ENCODE measurements around the gene JPH4.

- no peak for TF ChIP-seq CTCF (conservative IDR thresholded peaks at IDR 0.05 in 1 of 2, IDR thresholded peaks at IDR 0.05 in 1 of 2; ENCODE audit: low read depth in 1 of 2, low read length in 2 of 2)
- TF ChIP-seq EZH2 (IDR thresholded peaks at IDR 0.05; ENCODE audit: low read length, missing control alignments): peak; percentile 34
Observed at GRCh38 chr14:23569443-23570151, 9.0 kb downstream of the JPH4 start.
